ENCODE data around the gene AKAP17A.

AKAP17A gene

GRCh38 chrX:1646009-1646408 is 54.6 kb downstream of the AKAP17A start:
- H3K36me3 ChIP-seq (ENCODE audit: insufficient read depth, low read length): no peaks in the 10 kb centered on the region
- H3K4me3 ChIP-seq (ENCODE audit: low read length): no peak overlapping the region
- no peak overlapping the region for H2AFZ ChIP-seq (ENCODE audit: low read depth, low read length)
- peaks cover 4% of the 10 kb centered on the region for H3K4me1 ChIP-seq (ENCODE audit: insufficient read depth, low read length)
- H3K9me3 ChIP-seq (ENCODE audit: low read length): peaks cover 5% of the 10 kb centered on the region
- H3K27me3 ChIP-seq (ENCODE audit: insufficient read depth, low read length): no peaks in the 10 kb centered on the region

GRCh38 chrX:1649621-1650020 is 58.2 kb downstream of the AKAP17A start:
- Histone ChIP-seq H3K27me3 (ENCODE audit: insufficient read depth, low read length) (no peaks in the 10 kb centered on the region), H2AFZ (ENCODE audit: low read depth, low read length) (peak overlapping the region; percentile 10), H3K4me1 (ENCODE audit: insufficient read depth, low read length) (peaks cover 4% of the 10 kb centered on the region), H3K36me3 (ENCODE audit: insufficient read depth, low read length) (no peaks in the 10 kb centered on the region), H3K9me3 (ENCODE audit: low read length) (peaks cover 5% of the 10 kb centered on the region), H3K4me3 (ENCODE audit: low read length) (no peak overlapping the region)

Data from neuron (in vitro differentiated cells).